Cardiac septum (tissue), 1 donor: ENCODE measurements around the gene EHMT1. TPM values are rescaled to one million over a fixed set of nuclear protein-coding genes. Genes with fewer than 3 reads are reported as not detected.

Source experiments
- DNase-seq: peaks from one replicate; pipeline ENCODE4 v3.0.0-alpha.2; 2020; ENCODE audit warnings: low spot score
- intact Hi-C: fragments of 100-400 bp; cut with DNase I; formaldehyde crosslinking; loops from one replicate; pipeline ENCODE4 v1.14.0; 2022
- total RNA-seq: library from RNA; stranded (reverse); fragmentation: NEBNext Ultra II Directional; extraction: Animal tissue kit (Norgen Biotek cat#: 25700); gene quantifications from one replicate; pipeline ENCODE4 v1.2.1, GENCODE V29; 2021
- donor health status: DM: no; HTN: no; CAD: no.

The EHMT1 gene
- total RNA-seq, 1 donor from 2014 or later, result 39.8 TPM

- intact Hi-C loops, result no loop called here
- DNase-seq, result peak; percentile 69
Measured at GRCh38 chr9:137828527-137829259, 209.9 kb downstream of the EHMT1 start.

GRCh38 chr9:137829260-137829996, 210.6 kb downstream of the EHMT1 start:
- DNase-seq, result no peak
- intact Hi-C loops, result no loop called here

DNA sequence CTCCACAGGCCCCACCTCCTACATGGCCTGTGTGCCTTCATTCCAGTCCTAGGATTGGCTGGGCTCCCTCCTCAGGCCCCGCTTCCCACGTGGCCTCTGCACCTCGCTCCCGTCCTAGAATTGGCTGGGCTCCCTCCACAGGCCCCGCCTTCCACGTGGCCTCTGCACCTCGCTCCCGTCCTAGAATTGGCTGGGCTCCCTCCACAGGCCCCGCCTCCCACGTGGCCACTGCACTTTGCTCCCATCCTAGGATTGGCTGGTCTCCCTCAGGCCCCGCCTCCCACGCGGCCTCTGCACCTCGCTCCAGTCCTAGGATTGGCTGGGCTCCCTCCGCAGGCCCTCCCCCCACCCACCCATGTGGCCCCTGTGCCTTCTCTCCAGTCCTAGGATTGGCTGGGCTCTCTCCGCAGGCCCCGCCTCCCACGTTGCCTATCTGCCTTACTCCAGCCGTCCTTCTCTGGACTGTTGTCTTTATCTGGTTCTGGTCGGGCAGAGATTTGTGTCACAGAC, 213.4 kb downstream of the EHMT1 start:
- no peak for DNase-seq

DNA sequence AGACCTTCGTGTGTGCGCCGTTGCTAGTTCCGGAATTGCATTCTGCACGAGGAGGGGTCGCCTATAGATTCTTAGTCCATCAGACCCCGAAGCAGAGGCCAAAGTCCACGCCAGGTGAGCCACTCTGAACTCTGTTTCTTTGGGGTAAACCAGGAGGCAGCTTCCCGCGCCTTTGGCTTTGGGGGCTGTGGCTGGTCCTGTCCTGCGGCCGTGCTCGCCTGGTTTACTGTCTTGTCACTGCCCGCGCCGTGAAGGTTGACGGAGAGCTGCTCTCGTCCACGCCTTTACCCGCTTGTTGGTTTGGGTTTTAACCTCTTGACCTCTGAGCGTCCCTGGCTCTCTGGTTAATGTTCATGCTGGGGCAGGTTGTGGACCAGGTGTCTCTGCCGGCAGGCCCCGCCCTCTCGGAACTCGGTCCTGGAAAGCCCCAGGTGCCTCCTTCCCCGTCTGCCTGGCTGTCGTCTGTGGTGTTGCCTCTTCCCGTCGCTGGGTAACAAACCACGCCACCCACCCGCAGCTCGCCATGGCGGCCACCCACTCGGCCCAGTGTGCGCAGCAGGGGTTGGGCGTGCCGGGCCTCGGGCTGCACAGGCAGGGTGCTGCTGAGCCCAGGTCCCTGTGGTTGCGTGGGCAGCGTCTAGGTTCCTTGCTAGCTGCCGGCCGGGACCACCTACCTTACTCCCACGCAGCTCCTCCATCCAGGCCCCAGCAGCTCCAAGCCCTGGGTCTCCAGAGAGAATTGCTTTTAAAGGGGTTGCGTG, 214.2 kb downstream of the EHMT1 start:
- intact Hi-C loops, result no loop called here
- DNase-seq, result no peak

More for the DNA sequence above, 213.4 kb downstream of the EHMT1 start:
- intact Hi-C loops, result no loop called here

GRCh38 chr9:137833721-137834613, 215.2 kb downstream of the EHMT1 start:
- intact Hi-C loops, result no loop called here
- no peak for DNase-seq

DNA sequence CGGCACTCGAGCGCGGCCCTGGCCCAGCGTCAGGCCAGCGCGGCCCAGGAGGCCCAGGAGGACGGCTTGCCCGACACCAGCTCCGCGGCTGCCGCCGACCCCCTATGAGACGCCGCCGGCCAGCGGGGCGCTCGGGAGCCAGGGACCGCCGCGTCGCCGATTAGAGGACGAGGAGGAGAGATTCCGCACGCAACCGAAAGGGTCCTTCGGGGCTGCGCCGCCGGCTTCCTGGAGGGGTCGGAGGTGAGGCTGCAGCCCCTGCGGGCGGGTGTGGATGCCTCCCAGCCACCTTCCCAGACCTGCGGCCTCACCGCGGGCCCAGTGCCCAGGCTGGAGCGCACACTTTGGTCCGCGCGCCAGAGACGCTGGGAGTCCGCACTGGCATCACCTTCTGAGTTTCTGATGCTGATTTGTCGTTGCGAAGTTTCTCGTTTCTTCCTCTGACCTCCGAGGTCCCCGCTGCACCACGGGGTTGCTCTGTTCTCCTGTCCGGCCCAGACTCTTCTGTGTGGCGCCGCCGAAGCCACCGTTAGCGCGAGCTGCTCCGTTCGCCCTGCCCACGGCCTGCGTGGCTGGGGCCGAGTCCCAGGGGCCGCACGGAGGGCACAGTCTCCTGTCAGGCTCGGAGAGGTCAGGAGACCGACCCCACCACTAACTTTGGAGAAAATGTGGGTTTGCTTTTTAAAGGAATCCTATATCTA, 216.2 kb downstream of the EHMT1 start:
- DNase-seq, result no peak
- intact Hi-C loops, result no loop called here

DNA sequence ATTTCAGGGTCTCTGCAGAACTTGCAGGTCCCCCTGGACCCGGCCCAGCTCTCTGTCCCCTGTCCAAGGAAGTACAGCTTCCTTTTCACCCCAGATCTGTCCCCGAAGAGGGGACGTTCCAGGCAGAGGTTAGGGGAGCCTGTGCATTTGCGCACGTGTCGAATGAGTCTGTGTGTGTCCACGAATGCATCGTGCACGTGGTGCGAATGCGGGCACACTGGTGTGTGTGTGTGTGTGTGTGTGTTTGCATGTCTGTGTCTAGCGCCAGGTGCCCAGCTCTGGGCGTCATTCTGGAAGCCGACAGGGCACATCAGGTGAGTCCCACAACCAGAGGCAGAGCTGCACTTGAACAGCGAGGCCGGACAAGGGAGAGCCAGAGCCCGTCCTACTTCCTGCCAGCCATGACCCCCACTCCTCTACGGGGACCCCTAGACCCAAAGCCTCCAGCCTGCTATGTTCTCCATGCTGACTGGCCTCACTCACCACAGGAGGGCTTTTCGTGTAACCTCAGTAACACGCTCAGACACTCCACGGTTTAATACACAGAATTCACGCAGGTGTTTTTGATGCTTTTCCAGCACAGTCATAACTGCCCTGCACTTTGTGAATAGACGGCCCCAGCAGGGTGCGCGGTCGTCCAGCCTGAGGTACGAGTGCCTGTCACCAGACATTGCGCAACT, 217.5 kb downstream of the EHMT1 start:
- no peak for DNase-seq
- intact Hi-C loops, result no loop called here

GRCh38 chr9:137836831-137837241, 218.0 kb downstream of the EHMT1 start:
- no peak for DNase-seq
- intact Hi-C loops, result no loop called here

DNA sequence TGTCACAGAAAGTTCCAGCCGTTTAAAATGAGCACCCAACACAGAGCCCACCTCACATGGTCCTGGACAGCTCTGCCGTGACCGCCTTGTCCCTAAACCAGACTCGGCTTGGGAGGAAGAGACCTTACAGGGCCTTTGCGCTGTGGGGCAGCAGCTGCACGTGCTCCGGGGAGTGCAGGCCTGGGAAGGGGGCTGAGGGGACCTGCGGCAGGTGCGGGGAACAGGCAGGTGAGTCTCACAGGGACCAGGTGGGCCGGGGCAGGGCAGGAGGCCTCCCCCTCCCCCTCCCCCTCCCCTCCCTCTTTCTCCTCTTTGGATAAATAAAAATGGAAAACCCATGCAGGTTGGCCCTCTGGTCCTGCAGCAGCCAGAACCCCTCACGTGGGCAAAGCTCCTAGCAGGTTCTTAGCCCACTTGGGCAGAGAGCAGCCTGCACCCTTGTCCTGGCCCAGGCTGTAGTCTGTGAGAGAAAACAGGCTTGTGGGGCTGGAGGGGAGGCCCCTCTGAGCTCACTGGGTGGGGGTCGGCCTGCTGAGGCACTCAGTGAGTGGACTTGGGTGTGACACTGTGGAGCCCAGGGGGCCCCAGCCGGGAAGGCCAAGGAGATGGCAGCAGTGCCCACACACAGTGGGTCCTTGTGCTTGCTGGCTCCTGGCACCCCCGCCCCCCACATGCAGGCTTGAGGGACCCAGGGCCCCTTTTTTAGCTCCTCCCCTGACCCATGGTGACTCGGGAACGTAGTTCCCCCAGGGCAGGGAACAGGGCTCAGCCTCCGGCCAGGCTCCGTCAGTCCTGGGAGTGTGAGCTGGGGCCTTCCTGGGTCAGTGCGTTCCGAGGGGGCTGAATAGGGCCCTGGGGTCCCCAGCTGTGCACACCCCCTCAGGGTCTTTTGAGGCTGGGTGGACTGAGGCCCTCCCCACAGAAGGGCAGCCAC, 218.8 kb downstream of the EHMT1 start:
- DNase-seq, result no peak
- intact Hi-C loops, result no loop called here

GRCh38 chr9:137838576-137838975, 219.8 kb downstream of the EHMT1 start:
- intact Hi-C loops, result no loop called here

GRCh38 chr9:137843355-137843754, 224.6 kb downstream of the EHMT1 start:
- no peak for DNase-seq
- intact Hi-C loops, result no loop called here

More at GRCh38 chr9:137838576-137838975, 219.8 kb downstream of the EHMT1 start:
- no peak for DNase-seq

DNA sequence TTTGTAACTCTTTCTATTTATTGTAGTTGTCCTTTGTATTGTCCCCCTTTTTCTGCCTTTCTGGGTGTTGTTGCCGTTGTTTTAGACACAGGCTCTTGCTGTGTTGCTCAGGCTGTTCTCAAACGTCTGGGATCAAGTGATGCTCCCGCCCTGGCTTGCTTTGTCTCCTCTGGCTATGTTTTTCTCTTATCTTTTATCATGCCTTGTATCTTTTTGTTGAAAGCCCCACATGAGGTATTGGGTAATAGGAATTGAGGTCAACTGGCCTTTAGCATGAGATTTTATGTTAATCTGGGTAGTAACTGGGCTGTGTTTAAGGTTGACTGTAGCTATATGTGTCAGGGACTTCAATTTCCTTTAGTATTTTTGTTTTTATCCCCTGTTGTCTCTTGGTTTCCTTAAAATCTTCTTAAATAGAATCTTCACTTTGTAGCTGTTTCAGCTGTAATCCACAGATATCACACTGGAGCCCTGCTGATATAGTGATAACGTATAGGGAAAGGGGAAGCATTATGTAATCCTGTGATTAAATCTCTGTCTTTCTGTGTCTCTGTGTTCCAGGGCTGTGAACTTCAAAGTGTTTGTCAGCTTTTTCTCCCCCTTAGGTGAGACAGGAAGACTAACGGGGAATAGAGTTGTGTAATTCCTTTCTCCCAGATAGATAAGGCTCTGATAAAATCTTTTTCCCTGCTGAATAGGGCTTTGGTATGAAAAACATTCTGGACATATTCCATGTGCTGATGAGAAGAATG, 232.9 kb downstream of the EHMT1 start:
- intact Hi-C loops, result no loop called here
- DNase-seq, result no peak

DNA sequence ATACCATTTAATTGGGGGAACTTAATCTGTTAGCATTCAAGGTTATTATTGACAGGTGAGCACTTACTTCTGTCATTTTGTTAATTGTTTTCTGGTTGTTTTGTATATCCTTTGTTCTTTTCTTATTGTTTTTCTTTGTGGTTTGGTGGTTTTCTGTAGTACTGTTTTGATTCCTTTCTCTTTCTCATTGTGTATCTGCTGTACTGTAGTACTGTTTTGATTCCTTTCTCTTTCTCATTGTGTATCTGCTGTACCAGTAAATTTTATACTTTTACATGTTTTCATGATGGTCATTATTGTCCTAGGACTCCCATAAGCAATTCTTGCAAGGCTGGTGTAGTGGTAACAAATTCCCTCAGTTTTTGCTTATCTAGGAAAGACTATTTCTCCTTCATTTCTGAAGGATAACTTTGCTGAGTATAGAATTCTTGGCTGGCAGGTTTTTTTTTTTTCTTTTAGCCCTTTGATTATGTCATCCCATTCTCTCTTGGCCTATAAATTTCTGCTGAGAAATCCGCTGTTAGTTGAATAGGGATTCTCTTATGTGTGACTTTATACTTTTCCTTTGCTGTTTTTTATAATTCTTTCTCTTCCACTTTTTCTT, 234.7 kb downstream of the EHMT1 start:
- intact Hi-C loops, result no loop called here
- DNase-seq, result no peak

GRCh38 chr9:137860361-137860760, 241.6 kb downstream of the EHMT1 start:
- DNase-seq, result no peak
- intact Hi-C loops, result no loop called here

DNA sequence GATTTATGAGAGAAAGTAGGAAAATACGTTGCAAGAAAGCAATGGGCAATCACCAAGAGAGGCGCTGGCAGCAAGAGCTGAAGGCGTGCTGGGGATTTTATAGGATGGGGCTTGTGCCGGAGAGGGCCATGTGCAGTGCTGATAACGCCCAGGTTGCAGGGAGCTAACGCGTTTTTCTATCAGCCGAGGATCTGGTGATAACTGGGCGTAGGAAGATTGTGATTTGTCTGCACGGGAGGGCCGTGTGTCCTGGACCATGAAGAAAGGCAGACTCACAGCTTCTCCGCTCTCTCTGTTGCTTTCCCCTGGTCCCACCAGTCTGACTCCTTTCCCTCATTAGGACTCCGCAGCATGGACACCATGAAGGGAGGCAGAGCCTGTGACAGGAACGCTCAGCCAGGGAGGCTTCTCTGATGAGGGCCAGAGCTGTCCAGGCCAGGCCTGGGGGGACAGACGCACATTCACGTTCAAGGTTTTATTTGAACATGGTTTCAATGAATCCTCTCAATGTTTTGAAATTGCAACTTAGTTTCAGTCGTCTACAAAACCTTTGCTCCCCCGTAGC, 246.9 kb downstream of the EHMT1 start:
- DNase-seq, result no peak
- intact Hi-C loops, result no loop called here
